GM12873 (cell line): ENCODE results near the gene PHC2.

Experiments
- CTCF ChIP-seq: IDR thresholded peaks from 2 replicates; pipeline ENCODE4 v1.5.1; 2012; ENCODE audit warnings: low read depth, mild to moderate bottlenecking, moderate library complexity, low read length, control low read depth; ENCODE audit not compliant: insufficient read depth; ENCODE audit errors: missing control alignments

The PHC2 gene

GRCh38 chr1:33368431-33368830 lies 62.5 kb downstream of the PHC2 start:
- no peak for TF ChIP-seq CTCF

- peak; percentile 97 for TF ChIP-seq CTCF
Measured at GRCh38 chr1:33367485-33368405, 63.1 kb downstream of the PHC2 start.

- TF ChIP-seq CTCF: no peak
Measured at GRCh38 chr1:33366762-33367484, 64.0 kb downstream of the PHC2 start.

GRCh38 chr1:33365560-33365997 lies 65.3 kb downstream of the PHC2 start:
- no peak for TF ChIP-seq CTCF

GRCh38 chr1:33364565-33364918 lies 66.4 kb downstream of the PHC2 start:
- TF ChIP-seq CTCF: no peak

- no peak for TF ChIP-seq CTCF
Measured at GRCh38 chr1:33363470-33363861, 67.4 kb downstream of the PHC2 start.

- no peak for TF ChIP-seq CTCF
Measured at GRCh38 chr1:33363021-33363420, 67.9 kb downstream of the PHC2 start.
